Neural crest cell (in vitro differentiated cells): ENCODE data around the gene SRPK2. TPM values are rescaled to one million over a fixed set of nuclear protein-coding genes. Genes with fewer than 3 reads are reported as not detected.

Source experiments
- DNase-seq: peaks from one replicate; pipeline ENCODE4 v3.0.0; 2021; ENCODE audit warnings: low read depth, mixed read lengths, low spot score
- H3K27ac Mint-ChIP-seq: one replicate; pipeline ENCODE4 v1.8.0; 2021; ENCODE audit warnings: mild to moderate bottlenecking, mixed read lengths; ENCODE audit not compliant: unreplicated experiment
- H3K27me3 Mint-ChIP-seq: 2 replicates; pipeline ENCODE4 v1.8.0; 2021; ENCODE audit warnings: low read depth, mild to moderate bottlenecking, mixed read lengths
- H3K36me3 Mint-ChIP-seq: 2 replicates; pipeline ENCODE4 v1.8.0; 2021; ENCODE audit warnings: low read depth, mild to moderate bottlenecking, mixed read lengths
- H3K4me1 Mint-ChIP-seq: 2 replicates; pipeline ENCODE4 v1.8.0; 2021; ENCODE audit warnings: mixed read lengths
- H3K4me3 Mint-ChIP-seq: one replicate; pipeline ENCODE4 v1.8.0; 2021; ENCODE audit warnings: mild to moderate bottlenecking, mixed read lengths
- H3K9me3 Mint-ChIP-seq: 2 replicates; pipeline ENCODE4 v1.8.0; 2021; ENCODE audit warnings: mixed read lengths
- CTCF ChIP-seq: fragments of 200-600 bp; sonication (generic); conservative IDR thresholded peaks from 2 replicates; pipeline ENCODE4 v1.5.0; 2021; ENCODE audit warnings: antibody characterized with exemption, mild to moderate bottlenecking
- total RNA-seq: library from RNA; stranded (reverse); gene quantifications from 2 replicates; pipeline ENCODE4 v1.2.1, GENCODE V29; 2021

The SRPK2 gene
- total RNA-seq, 1 donor from 2014 or later, result 44.6 TPM

GRCh38 chr7:105278565-105278964 lies 110.2 kb downstream of the SRPK2 start:
- no peak for TF ChIP-seq CTCF
- DNase-seq, result no peak
- Mint-ChIP-seq H3K4me3 (no peak overlapping the region), H3K4me1 (peaks cover 25% of the 10 kb centered on the region), H3K36me3 (peaks cover 2% of the 10 kb centered on the region), H3K9me3 (no peaks in the 10 kb centered on the region), H3K27me3 (no peaks in the 10 kb centered on the region), H3K27ac (no peak overlapping the region)

GRCh38 chr7:105277341-105277740 lies 111.4 kb downstream of the SRPK2 start:
- no peaks in the 10 kb centered on the region for H3K9me3 Mint-ChIP-seq
- no peak for DNase-seq
- TF ChIP-seq CTCF, result no peak
- H3K36me3 Mint-ChIP-seq, result peaks cover 2% of the 10 kb centered on the region
- H3K27me3 Mint-ChIP-seq, result no peaks in the 10 kb centered on the region
- H3K4me3 Mint-ChIP-seq, result no peak overlapping the region
- peaks cover 17% of the 10 kb centered on the region for H3K4me1 Mint-ChIP-seq
- H3K27ac Mint-ChIP-seq, result no peak overlapping the region

- no peaks in the 10 kb centered on the region for H3K36me3 Mint-ChIP-seq
- peaks cover 21% of the 10 kb centered on the region for H3K4me1 Mint-ChIP-seq
- H3K9me3 Mint-ChIP-seq, result no peaks in the 10 kb centered on the region
- no peak for TF ChIP-seq CTCF
- H3K4me3 Mint-ChIP-seq, result no peak overlapping the region
- no peak overlapping the region for H3K27ac Mint-ChIP-seq
- no peak for DNase-seq
- H3K27me3 Mint-ChIP-seq, result no peaks in the 10 kb centered on the region
Observed at GRCh38 chr7:105270117-105270516, 118.6 kb downstream of the SRPK2 start.

DNA sequence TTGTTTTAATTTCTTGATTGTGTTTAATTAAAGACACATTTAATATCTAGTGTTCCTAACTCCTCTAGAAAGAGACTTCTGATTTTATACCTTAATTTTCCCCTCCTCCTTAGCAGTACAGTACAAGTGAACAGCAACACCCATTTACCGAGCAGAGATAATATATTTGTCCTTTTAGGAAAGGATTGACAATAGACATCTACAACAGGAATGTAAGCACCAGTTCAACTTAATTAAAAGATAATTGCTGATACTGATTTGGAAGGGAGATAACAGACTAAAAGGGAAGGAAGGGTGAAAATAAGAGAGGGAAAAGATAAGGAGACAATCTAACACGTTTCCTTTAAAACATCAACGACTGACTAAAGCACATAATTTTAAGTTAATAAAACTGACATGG lies 119.3 kb downstream of the SRPK2 start:
- Mint-ChIP-seq H3K9me3 (no peaks in the 10 kb centered on the region), H3K4me3 (no peak overlapping the region), H3K27me3 (no peaks in the 10 kb centered on the region), H3K36me3 (no peaks in the 10 kb centered on the region), H3K27ac (peak overlapping the region; percentile 48), H3K4me1 (peaks cover 16% of the 10 kb centered on the region)
- DNase-seq, result no peak
- TF ChIP-seq CTCF, result no peak

GRCh38 chr7:105268511-105269392 lies 120.0 kb downstream of the SRPK2 start:
- no peak for TF ChIP-seq CTCF
- H3K36me3 Mint-ChIP-seq, result no peaks in the 10 kb centered on the region
- peak overlapping the region; percentile 48 for H3K27ac Mint-ChIP-seq
- peak overlapping the region; percentile 36 for H3K4me3 Mint-ChIP-seq
- no peaks in the 10 kb centered on the region for H3K27me3 Mint-ChIP-seq
- H3K9me3 Mint-ChIP-seq, result no peaks in the 10 kb centered on the region
- H3K4me1 Mint-ChIP-seq, result peaks cover 16% of the 10 kb centered on the region
- no peak for DNase-seq
